ENCODE results near the gene KAZALD1.

DNA sequence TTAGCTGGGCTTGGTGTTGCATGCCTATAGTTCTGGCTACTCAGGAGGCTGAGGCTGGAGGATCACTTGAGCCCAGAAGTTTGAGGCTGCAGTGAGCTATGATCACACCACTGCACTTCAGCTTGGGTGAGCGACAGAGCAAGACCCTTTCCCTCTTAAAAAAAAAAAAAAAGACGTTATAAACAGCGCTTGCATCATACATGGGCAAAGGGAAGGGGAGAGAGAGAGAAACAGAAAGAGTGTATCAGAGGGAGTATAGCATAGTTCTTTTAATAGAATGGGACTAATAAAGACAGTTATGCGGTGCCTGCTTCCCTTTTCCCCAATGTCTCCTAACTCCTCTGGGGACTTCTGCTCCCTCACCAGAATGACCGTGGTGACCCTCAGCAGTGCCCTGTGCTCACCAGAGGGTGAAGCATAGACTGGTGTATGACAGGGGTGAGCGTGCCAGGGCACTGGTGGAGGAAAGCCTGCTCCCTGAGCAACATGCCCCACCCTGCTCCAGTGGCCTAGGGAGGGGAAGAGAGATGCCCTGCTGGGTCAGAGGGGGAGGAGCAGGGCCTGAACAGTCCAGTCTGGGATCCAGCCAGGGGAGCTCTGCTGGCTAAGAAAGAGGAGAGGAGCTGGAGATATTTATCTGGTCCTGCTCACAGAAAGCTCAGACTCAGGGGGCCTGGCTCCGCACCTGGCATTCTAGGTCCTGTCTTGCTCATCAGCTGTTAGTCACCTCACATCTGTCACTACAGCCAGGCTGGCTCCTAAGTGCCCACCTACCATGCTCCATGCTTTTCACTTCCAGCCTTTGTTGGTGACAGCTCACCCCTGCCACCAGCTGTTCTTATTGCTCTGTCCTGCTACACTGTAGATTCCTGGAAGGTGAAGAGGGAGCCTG lies 33.1 kb upstream of the KAZALD1 start:
- no peak for TF ChIP-seq CREB1 (IDR thresholded peaks at IDR 0.05; ENCODE audit: low read depth)
- TF ChIP-seq BRCA1 (IDR thresholded peaks at IDR 0.05; ENCODE audit: low read depth, low read length) = no peak
- no peak for TF ChIP-seq SMAD1 (IDR thresholded peaks at IDR 0.05; ENCODE audit: low read depth, partially characterized antibody)
- no peak for TF ChIP-seq RAD21 (IDR thresholded peaks at IDR 0.05; ENCODE audit: insufficient read depth, low read depth, low read length)
- TF ChIP-seq, protein P1, sequence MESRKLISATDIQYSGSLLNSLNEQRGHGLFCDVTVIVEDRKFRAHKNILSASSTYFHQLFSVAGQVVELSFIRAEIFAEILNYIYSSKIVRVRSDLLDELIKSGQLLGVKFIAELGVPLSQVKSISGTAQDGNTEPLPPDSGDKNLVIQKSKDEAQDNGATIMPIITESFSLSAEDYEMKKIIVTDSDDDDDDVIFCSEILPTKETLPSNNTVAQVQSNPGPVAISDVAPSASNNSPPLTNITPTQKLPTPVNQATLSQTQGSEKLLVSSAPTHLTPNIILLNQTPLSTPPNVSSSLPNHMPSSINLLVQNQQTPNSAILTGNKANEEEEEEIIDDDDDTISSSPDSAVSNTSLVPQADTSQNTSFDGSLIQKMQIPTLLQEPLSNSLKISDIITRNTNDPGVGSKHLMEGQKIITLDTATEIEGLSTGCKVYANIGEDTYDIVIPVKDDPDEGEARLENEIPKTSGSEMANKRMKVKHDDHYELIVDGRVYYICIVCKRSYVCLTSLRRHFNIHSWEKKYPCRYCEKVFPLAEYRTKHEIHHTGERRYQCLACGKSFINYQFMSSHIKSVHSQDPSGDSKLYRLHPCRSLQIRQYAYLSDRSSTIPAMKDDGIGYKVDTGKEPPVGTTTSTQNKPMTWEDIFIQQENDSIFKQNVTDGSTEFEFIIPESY (IDR thresholded peaks at IDR 0.05) = no peak
- no peak for TF ChIP-seq SIN3A (IDR thresholded peaks at IDR 0.05; ENCODE audit: low read depth, low read length)
- TF ChIP-seq, protein P2, sequence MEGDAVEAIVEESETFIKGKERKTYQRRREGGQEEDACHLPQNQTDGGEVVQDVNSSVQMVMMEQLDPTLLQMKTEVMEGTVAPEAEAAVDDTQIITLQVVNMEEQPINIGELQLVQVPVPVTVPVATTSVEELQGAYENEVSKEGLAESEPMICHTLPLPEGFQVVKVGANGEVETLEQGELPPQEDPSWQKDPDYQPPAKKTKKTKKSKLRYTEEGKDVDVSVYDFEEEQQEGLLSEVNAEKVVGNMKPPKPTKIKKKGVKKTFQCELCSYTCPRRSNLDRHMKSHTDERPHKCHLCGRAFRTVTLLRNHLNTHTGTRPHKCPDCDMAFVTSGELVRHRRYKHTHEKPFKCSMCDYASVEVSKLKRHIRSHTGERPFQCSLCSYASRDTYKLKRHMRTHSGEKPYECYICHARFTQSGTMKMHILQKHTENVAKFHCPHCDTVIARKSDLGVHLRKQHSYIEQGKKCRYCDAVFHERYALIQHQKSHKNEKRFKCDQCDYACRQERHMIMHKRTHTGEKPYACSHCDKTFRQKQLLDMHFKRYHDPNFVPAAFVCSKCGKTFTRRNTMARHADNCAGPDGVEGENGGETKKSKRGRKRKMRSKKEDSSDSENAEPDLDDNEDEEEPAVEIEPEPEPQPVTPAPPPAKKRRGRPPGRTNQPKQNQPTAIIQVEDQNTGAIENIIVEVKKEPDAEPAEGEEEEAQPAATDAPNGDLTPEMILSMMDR (IDR thresholded peaks at IDR 0.05 in 2 of 3, conservative IDR thresholded peaks at IDR 0.05 in 1 of 3; ENCODE audit: control insufficient read depth in 2 of 3, extremely low read depth in 1 of 3, insufficient read depth in 1 of 3, low read depth in 3 of 3, low read length in 3 of 3) = no peak
- TF ChIP-seq EP300 (IDR thresholded peaks at IDR 0.05; ENCODE audit: borderline replicate concordance in 1 of 2, control insufficient read depth in 1 of 2, low read depth in 2 of 2, low read length in 2 of 2) = no peak
- TF ChIP-seq POLR2A (IDR thresholded peaks at IDR 0.05; ENCODE audit: low read depth, low read length) = no peak
- TF ChIP-seq RB1 (IDR thresholded peaks at IDR 0.05; ENCODE audit: borderline replicate concordance) = no peak
- TF ChIP-seq ESRRA (IDR thresholded peaks at IDR 0.05; ENCODE audit: low read length) = no peak
- no peak for TF ChIP-seq CEBPB (IDR thresholded peaks at IDR 0.05; ENCODE audit: borderline replicate concordance in 1 of 2, low read depth in 2 of 2, low read length in 2 of 2)

Data from GM12878 (cell line).